WERI-Rb-1 (cell line): ENCODE results near the gene COL20A1.
A peak's percentile ranks its signal among the peaks of the same experiment; 100 is the strongest.

ENCODE experiments used
- DNase-seq: peaks from one replicate; pipeline ENCODE4 v3.0.0-alpha.2; 2020
- H3K27ac ChIP-seq: fragments of 250-450 bp; sonication (Bioruptor Pico); 2 replicates; pipeline ENCODE4 v1.5.1; 2020; ENCODE audit warnings: mild to moderate bottlenecking, moderate library complexity
- H3K27me3 ChIP-seq: fragments of 250-450 bp; sonication (Bioruptor Pico); 2 replicates; pipeline ENCODE4 v1.5.1; 2021; ENCODE audit warnings: mild to moderate bottlenecking, low read depth, moderate library complexity; ENCODE audit not compliant: insufficient read depth, severe bottlenecking
- H3K36me3 ChIP-seq: fragments of 250-450 bp; sonication (Bioruptor Pico); 2 replicates; pipeline ENCODE4 v1.5.1; 2020; ENCODE audit warnings: mild to moderate bottlenecking, moderate library complexity
- H3K4me3 ChIP-seq: 2 replicates; pipeline ENCODE4 v1.5.1; 2011; ENCODE audit warnings: low read depth, mild to moderate bottlenecking, control low read depth, low read length
- H3K9me3 ChIP-seq: fragments of 250-450 bp; sonication (Bioruptor Pico); 2 replicates; pipeline ENCODE4 v1.5.1; 2021; ENCODE audit warnings: mild to moderate bottlenecking, moderate library complexity; ENCODE audit not compliant: severe bottlenecking
- CTCF ChIP-seq: IDR thresholded peaks from 2 replicates; pipeline ENCODE4 v1.5.1; 2011; ENCODE audit warnings: low read depth, mild to moderate bottlenecking, control low read depth, inconsistent platforms, low read length

COL20A1 gene

GRCh38 chr20:63292904-63293303, at the start of gene COL20A1:
TSS of gene COL20A1 (plus strand) at chr20:63293186. CDS start at chr20:63295108, 1,922 bp downstream.
- peak within 1 kb of the TSS; percentile 67 for H3K27ac ChIP-seq
- no peak for DNase-seq
- no peaks in the 10 kb centered on the region for H3K27me3 ChIP-seq
- peaks cover 15% of the 10 kb centered on the region for H3K36me3 ChIP-seq
- H3K9me3 ChIP-seq = no peaks in the 10 kb centered on the region
- no peak within 1 kb of the TSS for H3K4me3 ChIP-seq
- TF ChIP-seq CTCF = no peak

- TF ChIP-seq CTCF = no peak
- no peak overlapping the region for H3K4me3 ChIP-seq
- H3K27me3 ChIP-seq = no peaks in the 10 kb centered on the region
- DNase-seq = no peak
- no peaks in the 10 kb centered on the region for H3K36me3 ChIP-seq
- no peaks in the 10 kb centered on the region for H3K9me3 ChIP-seq
- H3K27ac ChIP-seq = peak overlapping the region; percentile 28; the same call in 1 of the 2 replicates
These were observed 49.3 kb upstream of the COL20A1 start for GRCh38 chr20:63243604-63244247.

- Histone ChIP-seq H3K36me3 (no peaks in the 10 kb centered on the region), H3K27ac (no peak overlapping the region)
These were observed 48.5 kb upstream of the COL20A1 start for GRCh38 chr20:63244468-63244867.

GRCh38 chr20:63246490-63247288, 46.3 kb upstream of the COL20A1 start:
- Histone ChIP-seq H3K9me3 (no peaks in the 10 kb centered on the region), H3K36me3 (no peaks in the 10 kb centered on the region), H3K4me3 (no peak overlapping the region), H3K27ac (peak overlapping the region; percentile 27), H3K27me3 (no peaks in the 10 kb centered on the region)
- DNase-seq = peak; percentile 82
- TF ChIP-seq CTCF = 0 out of 2 replicates have a peak, but pooled peaks have one; percentile 13

More at GRCh38 chr20:63244468-63244867, 48.5 kb upstream of the COL20A1 start:
- no peaks in the 10 kb centered on the region for H3K9me3 ChIP-seq
- no peak for DNase-seq
- no peaks in the 10 kb centered on the region for H3K27me3 ChIP-seq
- no peak overlapping the region for H3K4me3 ChIP-seq
- no peak for TF ChIP-seq CTCF

GRCh38 chr20:63247671-63248228, 45.2 kb upstream of the COL20A1 start:
- peak overlapping the region; percentile 27; the same call in 1 of the 2 replicates for H3K27ac ChIP-seq
- no peaks in the 10 kb centered on the region for H3K36me3 ChIP-seq
- peaks cover 2% of the 10 kb centered on the region for H3K27me3 ChIP-seq
- no peak for DNase-seq
- H3K9me3 ChIP-seq = no peaks in the 10 kb centered on the region
- no peak for TF ChIP-seq CTCF
- H3K4me3 ChIP-seq = no peak overlapping the region
